ENCODE measurements around the gene WSB1.

The WSB1 gene

GRCh38 chr17:27357236-27357635 lies 63.3 kb downstream of the WSB1 start:
- no peak for DNase-seq (ENCODE audit: low spot score)

DNA sequence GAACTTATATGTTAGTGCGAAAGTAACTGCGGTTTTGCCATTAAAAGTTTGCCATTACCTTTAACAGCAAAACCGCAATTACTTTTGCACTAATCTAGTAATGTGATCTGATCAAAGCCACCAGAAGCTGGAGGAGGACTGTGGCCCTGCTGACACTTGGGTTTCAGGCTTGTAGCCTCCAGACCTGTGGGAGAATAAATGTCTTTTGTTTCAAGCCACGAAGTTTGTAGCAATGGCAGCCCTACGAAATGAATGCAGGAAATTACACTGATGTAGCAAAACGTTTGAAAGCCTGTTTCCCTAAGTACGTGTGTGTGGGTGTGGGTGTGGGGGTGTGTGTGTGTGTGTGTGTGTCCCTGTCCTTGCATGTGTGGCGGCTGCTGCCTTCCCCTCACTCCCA lies 66.6 kb downstream of the WSB1 start:
- no peak for DNase-seq (ENCODE audit: low spot score)

- no peak for DNase-seq (ENCODE audit: low spot score)
Measured at GRCh38 chr17:27361695-27362094, 67.8 kb downstream of the WSB1 start.

DNA sequence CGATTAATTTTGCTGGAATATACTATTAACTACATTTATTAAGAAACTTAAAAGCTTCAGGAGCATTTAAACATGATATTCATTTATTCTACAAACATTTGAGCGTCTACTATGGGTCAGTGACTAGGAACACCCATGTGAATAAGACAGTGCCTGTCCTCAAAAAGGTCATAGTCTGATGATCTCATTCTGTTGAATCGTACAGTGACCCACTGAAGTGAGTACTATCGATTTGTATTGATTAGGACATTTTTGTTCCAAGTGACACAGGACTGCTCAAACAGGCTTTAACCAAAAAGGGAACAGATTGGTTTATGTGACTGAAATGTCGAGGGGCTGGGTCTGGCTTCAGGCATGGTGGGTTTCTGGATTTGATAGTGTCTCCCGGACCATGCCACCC lies 68.6 kb downstream of the WSB1 start:
- DNase-seq (ENCODE audit: low spot score) = no peak

DNA sequence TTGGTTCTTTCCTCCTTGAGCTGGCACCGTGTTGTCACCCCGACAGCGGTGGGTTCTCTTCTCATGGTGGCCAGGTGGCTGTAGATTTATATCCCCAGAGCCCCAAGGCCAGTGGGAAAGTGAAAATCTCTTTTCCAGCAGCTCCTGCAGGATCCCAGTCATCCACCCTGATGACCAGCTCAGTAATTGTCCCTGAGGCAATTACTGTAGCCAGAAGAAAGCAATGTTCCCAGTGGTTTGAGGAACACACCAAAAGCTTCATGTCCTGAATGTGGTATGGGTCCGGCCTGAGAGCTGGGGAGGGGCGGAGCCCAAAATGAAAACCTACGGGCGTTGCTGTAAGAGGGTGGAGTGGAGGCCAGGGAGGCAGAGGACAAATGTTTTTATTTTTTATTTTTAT lies 69.0 kb downstream of the WSB1 start:
- no peak for DNase-seq (ENCODE audit: low spot score)

GRCh38 chr17:27363326-27363725 lies 69.4 kb downstream of the WSB1 start:
- DNase-seq (ENCODE audit: low spot score) = no peak

Data from activated CD4-positive, alpha-beta T cell treated with anti-CD3 and anti-CD28 coated beads, Interleukin-2, Interleukin-4, amounts not matched to agents 100 ng/mL and 50 ng/mL, durations not matched to agents 16 hours and 8 hours (primary cell).